GM18858 (cell line): ENCODE measurements around the gene KIRREL2.

Experiments used
- ATAC-seq: cut with Tn5 transposase; IDR thresholded peaks from one replicate; pipeline ENCODE4 v1.9.1; 2021; ENCODE audit not compliant: unreplicated experiment

The KIRREL2 gene

GRCh38 chr19:35844482-35845214 is 12.1 kb upstream of the KIRREL2 start:
- no peak for ATAC-seq

GRCh38 chr19:35845215-35846037 is 11.3 kb upstream of the KIRREL2 start:
- no peak for ATAC-seq

- no peak for ATAC-seq
Observed at GRCh38 chr19:35846038-35846668, 10.6 kb upstream of the KIRREL2 start.

- no peak for ATAC-seq
Observed at GRCh38 chr19:35847911-35848310, 8.8 kb upstream of the KIRREL2 start.

GRCh38 chr19:35848486-35848885 is 8.2 kb upstream of the KIRREL2 start:
- no peak for ATAC-seq

GRCh38 chr19:35848919-35849505 is 7.7 kb upstream of the KIRREL2 start:
- ATAC-seq, result no peak

- no peak for ATAC-seq
Observed at GRCh38 chr19:35851213-35852028, 5.3 kb upstream of the KIRREL2 start.

- ATAC-seq, result no peak
Observed at GRCh38 chr19:35852029-35852780, 4.5 kb upstream of the KIRREL2 start, which contains the start of gene NPHS1. NPHS1 (minus strand) TSS chr19:35852504; CDS start chr19:35851837, 667 bp downstream.

GRCh38 chr19:35853038-35853756 is 3.5 kb upstream of the KIRREL2 start:
- ATAC-seq, result no peak

- no peak for ATAC-seq
Observed at GRCh38 chr19:35858311-35858710, 1.6 kb downstream of the KIRREL2 start.

GRCh38 chr19:35859414-35859813 is 2.7 kb downstream of the KIRREL2 start:
- no peak for ATAC-seq

GRCh38 chr19:35860436-35860817 is 3.7 kb downstream of the KIRREL2 start:
- ATAC-seq, result no peak

GRCh38 chr19:35860818-35861639 is 4.3 kb downstream of the KIRREL2 start:
- ATAC-seq, result no peak

- no peak for ATAC-seq
Observed at GRCh38 chr19:35861640-35862160, 5.0 kb downstream of the KIRREL2 start.

- ATAC-seq, result no peak
Observed at GRCh38 chr19:35862528-35862927, 5.8 kb downstream of the KIRREL2 start.

GRCh38 chr19:35863018-35863417 is 6.3 kb downstream of the KIRREL2 start:
- no peak for ATAC-seq

- no peak for ATAC-seq
Observed at GRCh38 chr19:35868172-35868822, 11.6 kb downstream of the KIRREL2 start, which contains the start of gene APLP1. APLP1 (plus strand) TSS chr19:35868574; CDS start chr19:35868637, 63 bp downstream.
